Measurements from ENCODE around the gene RILPL2. TPM values are rescaled to one million over a fixed set of nuclear protein-coding genes. Genes with fewer than 3 reads are reported as not detected.
A peak's percentile ranks its signal among the peaks of the same experiment; 100 is the strongest.
"Not testable (repeated sequence)": the region's sequence is repeated elsewhere in the genome, so short reads cannot be mapped to it uniquely, and the experiment has no call there.

Gene RILPL2
- total and polyA plus RNA-seq, 9 of the 15 experiments (the other 6 are each of a cell fraction or from before 2014, with no cell fraction given): 0.61 to 5.8 (median 4.3) TPM

DNA sequence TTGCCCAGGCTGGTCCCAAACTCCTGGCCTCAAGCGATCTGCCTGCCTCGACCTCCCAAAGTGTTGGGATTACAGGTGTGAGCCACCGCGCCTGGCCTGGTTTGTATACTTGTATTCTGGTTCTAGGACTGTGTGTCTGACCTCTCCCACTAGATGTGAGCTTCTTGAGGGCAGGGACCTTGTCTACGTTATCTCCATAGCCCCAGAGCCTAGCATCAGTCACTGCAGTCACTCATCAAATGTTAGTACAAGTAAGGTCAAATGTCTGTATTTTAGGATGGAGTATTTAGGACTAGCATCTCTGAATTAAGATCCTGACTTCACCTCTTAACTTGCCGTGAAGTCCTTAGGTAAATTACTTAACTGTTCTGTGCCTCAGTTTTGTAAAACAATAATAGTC is 2.9 kb downstream of the RILPL2 start:
- peaks cover 14% of the 10 kb centered on the region; the same call in 1 of the 3 replicates for H3K36me3 ChIP-seq (ENCODE audit: control insufficient read depth, insufficient read depth, low read length)
- H2AFZ ChIP-seq (ENCODE audit: low read depth, low read length): no peak overlapping the region
- in situ Hi-C loops (cut with MboI) (no loop called here), intact Hi-C loops (cut with micrococcal nuclease) (no loop called here)
- CTCF ChIA-PET (ENCODE audit: low intra/inter-chr PET ratio): no interaction called here
- no peaks in the 10 kb centered on the region for H3K9me1 ChIP-seq (ENCODE audit: control insufficient read depth, insufficient read depth, low read length)
- H3K4me1 ChIP-seq (replicated peaks in 1 of 2; ENCODE audit: control insufficient read depth in 2 of 2, insufficient read depth in 2 of 2, low read length in 2 of 2): peaks cover 2 to 24% of the 10 kb centered on the region in 2 experiments; a peak in 3 of 5 replicates
- WGBS (ENCODE audit: insufficient coverage, low coverage, missing lambda C conversion rate): 90% methylated on average over 6 of the region's 6 CpGs
- no peak for FAIRE-seq
- DNase-seq (ENCODE audit: extremely low read depth in 1 of 4, low spot score in 3 of 4): no peak
- H3K27ac ChIP-seq (ENCODE audit: extremely low read depth, low read depth, low read length): no peak overlapping the region
- TF ChIP-seq NFXL1 (CRISPR knock-in tag; IDR thresholded peaks at IDR 0.05) (no peak), ZNF316 (IDR thresholded peaks at IDR 0.05) (peak; percentile 50; the same call in 1 of the 2 replicates)
- H4K20me1 ChIP-seq (replicated peaks; ENCODE audit: control insufficient read depth, insufficient read depth, low read length): no peaks in the 10 kb centered on the region
- POLR2A ChIA-PET: interaction anchor here (0.9 to 1.5 kb wide), 4 partner anchors 11 to 201 kb away, joined by 3 to 4 read pairs (median 3); partner anchors contain the start of gene MPHOSPH9
- ATAC-seq: no peak
- H3K27me3 ChIP-seq (ENCODE audit: control insufficient read depth in 2 of 2, insufficient read depth in 2 of 2, low read length in 2 of 2): no peaks in the 10 kb centered on the region
- H3K79me2 ChIP-seq (ENCODE audit: control insufficient read depth, insufficient read depth, low read length): peaks cover 18% of the 10 kb centered on the region
- H3K9me3 ChIP-seq (replicated peaks; ENCODE audit: control insufficient read depth, insufficient read depth, low read depth, low read length): no peaks in the 10 kb centered on the region
- H3K4me3 ChIP-seq: no peak overlapping the region
- no peak overlapping the region for H3K9ac ChIP-seq (ENCODE audit: insufficient read depth in 1 of 2, low read depth in 2 of 2, low read length in 2 of 2)
- H3K4me2 ChIP-seq (ENCODE audit: insufficient read depth, low read length): no peak overlapping the region; the same call in 1 of the 2 replicates
- no TSS peak for BruUV-seq (replicated peaks)

DNA sequence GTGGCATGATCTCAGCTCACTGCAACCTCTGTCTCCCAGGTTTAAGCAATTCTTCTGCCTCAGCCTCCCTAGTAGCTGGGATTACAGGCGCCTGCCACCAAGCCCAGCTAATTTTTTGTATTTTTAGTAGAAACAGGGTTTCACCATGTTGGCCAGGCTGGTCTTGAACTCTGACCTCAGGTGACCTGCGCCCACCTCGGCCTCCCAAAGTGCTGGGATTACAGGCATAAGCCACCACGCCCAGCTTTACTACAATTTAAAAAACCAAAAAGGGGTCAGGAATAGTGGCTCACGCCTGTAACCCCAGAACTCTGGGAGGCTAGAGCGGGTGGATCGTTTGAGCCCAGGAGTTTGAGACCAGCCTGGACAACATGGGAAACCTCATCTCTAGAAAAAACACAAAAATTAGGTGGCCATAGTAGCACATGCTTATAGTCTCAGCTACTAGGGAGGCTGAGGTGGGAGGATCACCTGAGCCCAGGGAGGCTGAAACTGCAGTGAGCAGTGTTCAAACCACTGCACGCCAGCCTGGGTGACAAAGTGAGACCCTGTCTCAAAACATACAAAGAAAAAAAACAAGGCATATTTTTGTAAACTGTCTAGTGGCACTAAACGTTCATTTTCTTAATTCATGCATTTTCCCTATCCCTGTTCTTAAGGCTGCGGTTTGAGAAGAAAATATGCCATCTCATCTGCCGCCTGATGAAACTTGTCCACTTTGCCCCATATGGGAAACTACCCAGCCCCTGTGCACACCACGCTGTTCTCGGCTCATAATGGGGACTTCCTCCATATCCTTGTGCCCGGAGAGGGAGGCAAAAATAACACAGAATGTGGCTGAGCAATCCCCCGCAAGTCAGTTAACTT is 4.3 kb downstream of the RILPL2 start:
- H3K27ac ChIP-seq (ENCODE audit: extremely low read depth, low read depth, low read length): peak overlapping the region; percentile 39; the same call in 2 of the 3 replicates
- peak overlapping the region in 1 of 2 experiments; percentile 6; a peak in 2 of 4 replicates for H3K9ac ChIP-seq (ENCODE audit: insufficient read depth in 1 of 2, low read depth in 2 of 2, low read length in 2 of 2)
- H3K9me1 ChIP-seq (ENCODE audit: control insufficient read depth, insufficient read depth, low read length); BruUV-seq (replicated peaks); ATAC-seq; intact Hi-C loops (cut with micrococcal nuclease); H3K9me3 ChIP-seq (replicated peaks; ENCODE audit: control insufficient read depth, insufficient read depth, low read depth, low read length); H3K4me3 ChIP-seq; H3K27me3 ChIP-seq (ENCODE audit: control insufficient read depth in 2 of 2, insufficient read depth in 2 of 2, low read length in 2 of 2); DNase-seq (ENCODE audit: extremely low read depth in 1 of 4, low spot score in 3 of 4); in situ Hi-C loops (cut with MboI); H4K20me1 ChIP-seq (replicated peaks; ENCODE audit: control insufficient read depth, insufficient read depth, low read length); CTCF ChIA-PET (ENCODE audit: low intra/inter-chr PET ratio): not testable (repeated sequence)
- H3K4me2 ChIP-seq (ENCODE audit: insufficient read depth, low read length): peak overlapping the region; percentile 23; the same call in 1 of the 2 replicates
- H3K4me1 ChIP-seq (replicated peaks in 1 of 2; ENCODE audit: control insufficient read depth in 2 of 2, insufficient read depth in 2 of 2, low read length in 2 of 2): peaks cover 2 to 21% of the 10 kb centered on the region in 2 experiments; a peak in 3 of 5 replicates
- POLR2A ChIA-PET: interaction anchor here (0.7 to 1.8 kb wide), 5 partner anchors 23 to 199 kb away, joined by 3 to 7 read pairs (median 4); partner anchors contain the start of genes MPHOSPH9, MTRFR and SNRNP35
- TF ChIP-seq C11orf30 (IDR thresholded peaks at IDR 0.05; ENCODE audit: low read depth) (0 out of 2 replicates have a peak, but pooled peaks have one; percentile 22), MAFG (tag; conservative IDR thresholded peaks at IDR 0.05) (peak; percentile 34; the same call in 1 of the 2 replicates), NR2C1 (IDR thresholded peaks at IDR 0.05) (peak; percentile 43; the same call in 1 of the 2 replicates), NR2C1 (tag; IDR thresholded peaks at IDR 0.05) (peak; percentile 31; the same call in 1 of the 2 replicates)
- peak overlapping the region; percentile 69 for H2AFZ ChIP-seq (ENCODE audit: low read depth, low read length)
- FAIRE-seq: peak; percentile 35
- H3K36me3 ChIP-seq (ENCODE audit: control insufficient read depth, insufficient read depth, low read length): peaks cover 18% of the 10 kb centered on the region; the same call in 1 of the 3 replicates
- peaks cover 18% of the 10 kb centered on the region for H3K79me2 ChIP-seq (ENCODE audit: control insufficient read depth, insufficient read depth, low read length)
- whole genome bisulfite sequencing (ENCODE audit: insufficient coverage, low coverage, missing lambda C conversion rate): 68% methylated on average over 15 of the region's 15 CpGs

Data from K562 (cell line).